Right ventricle myocardium superior (tissue), 1 donor: Measurements from ENCODE around the gene TMEM258. TPM values are rescaled to one million over a fixed set of nuclear protein-coding genes. Genes with fewer than 3 reads are reported as not detected.

Source experiments
- ATAC-seq: fragments of 200-7000 bp; cut with Tn5 transposase; one replicate; pipeline ENCODE4 v1.9.1; 2020; ENCODE audit warnings: mild to moderate bottlenecking; ENCODE audit not compliant: poor library complexity
- DNase-seq: peaks from one replicate; pipeline ENCODE4 v3.0.0-alpha.2; 2020
- intact Hi-C: fragments of 100-400 bp; cut with DNase I; formaldehyde crosslinking; loops from one replicate; pipeline ENCODE4 v1.11.2; 2022
- total RNA-seq: library from RNA; stranded (reverse); fragmentation: NEBNext Ultra II Directional; extraction: Animal tissue kit (Norgen Biotek cat#: 25700); gene quantifications from one replicate; pipeline ENCODE4 v1.2.1, GENCODE V29; 2021
- donor health status: DM: no; HTN: yes; CAD: no; lungs with severe emphysema.

The TMEM258 gene
- total RNA-seq, 1 donor from 2014 or later: 123 TPM

DNA sequence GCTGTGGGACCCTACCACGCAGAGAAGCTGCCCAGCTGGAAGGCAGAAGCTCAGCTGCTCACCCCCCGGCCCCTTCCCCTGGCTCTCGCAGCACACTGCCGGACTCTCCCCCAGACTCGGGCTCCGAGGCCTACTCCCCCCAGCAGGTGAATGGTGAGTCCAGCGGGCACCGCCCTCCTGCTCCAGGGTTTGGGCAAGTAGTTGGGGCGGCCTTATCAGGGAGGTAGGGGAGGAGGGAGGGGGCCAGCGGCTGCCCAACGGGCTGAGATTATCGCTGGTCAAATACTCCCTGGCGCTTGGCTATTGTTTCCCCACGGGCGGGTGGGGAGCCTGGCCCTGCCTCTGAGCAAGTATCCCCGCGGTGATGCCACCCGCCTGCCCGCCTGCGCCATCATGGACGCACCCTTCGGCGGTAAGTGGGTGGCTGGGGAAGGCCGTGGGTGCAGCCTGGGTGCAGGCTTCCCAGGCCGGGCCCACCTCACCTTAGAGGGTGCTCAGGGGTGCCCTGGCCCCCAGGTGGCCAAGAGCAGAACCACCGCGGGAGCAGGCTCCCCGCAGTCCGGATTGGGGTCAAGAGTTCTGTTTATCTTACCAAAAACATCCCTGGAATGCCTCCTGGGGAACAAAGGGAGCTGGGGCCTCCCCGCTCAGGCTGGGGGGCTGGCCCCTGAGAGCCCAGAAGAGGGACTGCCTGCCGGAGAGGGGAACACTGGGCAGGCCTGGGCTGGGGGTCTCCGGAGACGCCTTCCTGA lies 23.1 kb downstream of the TMEM258 start:
- ATAC-seq (no peak), DNase-seq (no peak)
- intact Hi-C loops: no loop called here

DNA sequence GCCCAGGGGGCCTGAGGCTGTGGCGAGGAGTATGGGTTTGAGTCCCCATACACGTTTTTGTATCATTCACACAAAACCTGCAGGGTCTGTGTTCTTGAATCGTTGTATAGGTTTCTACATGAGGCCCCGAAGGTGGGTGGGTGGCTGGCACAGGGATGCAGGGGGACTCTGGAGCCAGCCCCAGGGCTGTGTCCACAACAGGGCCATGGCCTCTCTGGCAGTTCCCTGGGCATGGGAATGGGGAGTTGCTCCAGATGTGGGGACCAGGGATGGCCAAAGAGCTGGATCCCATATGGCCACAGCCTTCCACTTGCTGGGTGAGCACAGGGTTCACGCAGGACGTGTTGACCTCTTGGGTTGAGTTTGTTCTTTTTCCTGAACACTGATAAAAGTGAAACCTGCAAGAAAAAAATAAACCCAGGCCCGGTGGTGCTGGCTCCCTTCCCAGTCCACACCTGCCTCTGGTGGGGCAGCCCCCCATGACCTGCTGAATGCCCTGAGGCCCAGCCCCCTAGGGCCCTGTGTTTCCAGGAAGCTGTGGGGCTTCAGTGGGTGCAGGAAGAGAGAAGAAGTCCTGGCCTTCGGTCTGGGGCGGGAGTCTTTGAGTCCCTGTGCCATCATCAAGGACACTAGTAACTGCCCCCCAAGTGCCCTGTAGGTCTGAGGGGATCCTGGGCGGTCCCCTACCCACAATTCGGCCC lies 23.9 kb downstream of the TMEM258 start:
- DNase-seq: no peak
- ATAC-seq: no peak
- intact Hi-C loops: no loop called here

DNA sequence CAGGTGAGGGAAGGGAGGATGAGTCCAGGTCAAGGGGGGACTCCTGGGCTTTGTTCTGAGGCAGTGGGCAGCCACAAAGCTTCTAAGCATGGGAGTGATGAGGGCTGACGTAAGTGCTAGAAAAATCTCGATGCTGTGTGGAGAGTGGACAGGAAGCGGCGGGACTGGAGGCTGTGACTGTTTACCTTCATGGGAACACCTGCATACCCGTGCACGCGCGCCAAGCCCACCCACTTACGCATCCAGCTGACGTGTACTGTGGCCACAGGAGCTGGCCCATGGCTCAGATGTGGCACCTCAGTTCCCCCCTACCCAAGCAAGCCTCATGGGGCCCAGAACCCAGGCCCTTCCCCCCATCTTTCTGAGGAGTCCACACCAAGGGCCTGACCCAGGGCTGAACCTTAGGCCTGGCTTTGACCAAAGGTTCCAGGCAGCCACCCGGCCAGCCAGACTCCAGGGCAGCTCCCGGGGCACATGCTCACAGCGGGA lies 26.0 kb downstream of the TMEM258 start:
- ATAC-seq (no peak), DNase-seq (no peak)
- intact Hi-C loops: no loop called here

DNA sequence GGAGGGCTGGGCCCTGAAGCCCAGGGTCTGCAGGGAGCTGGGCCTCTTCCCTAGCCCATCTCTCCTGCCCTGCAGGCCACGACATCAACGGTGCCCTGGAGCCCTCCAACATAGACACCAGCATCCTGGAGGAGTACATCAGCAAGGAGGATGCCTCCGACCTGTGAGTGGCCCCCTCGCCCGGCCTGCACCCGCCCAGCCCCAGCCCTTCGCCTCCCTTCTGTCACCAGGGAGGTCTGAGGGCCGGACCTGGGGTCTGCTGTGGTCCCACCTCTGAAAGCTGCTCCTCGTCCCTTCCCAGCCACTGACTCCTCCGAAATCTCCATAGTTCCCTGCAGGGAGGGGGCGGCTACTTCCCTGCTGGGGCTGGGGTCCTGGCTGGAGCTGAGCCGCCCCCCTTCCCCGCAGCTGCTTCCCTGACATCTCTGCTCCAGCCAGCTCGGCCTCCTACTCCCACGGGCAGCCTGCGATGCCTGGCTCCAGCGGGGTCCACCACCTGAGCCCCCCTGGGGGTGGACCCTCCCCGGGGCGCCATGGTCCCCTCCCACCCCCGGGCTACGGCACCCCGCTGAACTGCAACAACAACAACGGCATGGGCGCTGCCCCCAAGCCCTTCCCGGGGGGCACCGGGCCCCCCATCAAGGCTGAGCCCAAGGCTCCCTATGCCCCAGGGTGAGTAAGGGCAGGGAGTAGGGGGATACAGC lies 26.7 kb downstream of the TMEM258 start:
- no peak for DNase-seq
- intact Hi-C loops: no loop called here
- ATAC-seq: no peak

DNA sequence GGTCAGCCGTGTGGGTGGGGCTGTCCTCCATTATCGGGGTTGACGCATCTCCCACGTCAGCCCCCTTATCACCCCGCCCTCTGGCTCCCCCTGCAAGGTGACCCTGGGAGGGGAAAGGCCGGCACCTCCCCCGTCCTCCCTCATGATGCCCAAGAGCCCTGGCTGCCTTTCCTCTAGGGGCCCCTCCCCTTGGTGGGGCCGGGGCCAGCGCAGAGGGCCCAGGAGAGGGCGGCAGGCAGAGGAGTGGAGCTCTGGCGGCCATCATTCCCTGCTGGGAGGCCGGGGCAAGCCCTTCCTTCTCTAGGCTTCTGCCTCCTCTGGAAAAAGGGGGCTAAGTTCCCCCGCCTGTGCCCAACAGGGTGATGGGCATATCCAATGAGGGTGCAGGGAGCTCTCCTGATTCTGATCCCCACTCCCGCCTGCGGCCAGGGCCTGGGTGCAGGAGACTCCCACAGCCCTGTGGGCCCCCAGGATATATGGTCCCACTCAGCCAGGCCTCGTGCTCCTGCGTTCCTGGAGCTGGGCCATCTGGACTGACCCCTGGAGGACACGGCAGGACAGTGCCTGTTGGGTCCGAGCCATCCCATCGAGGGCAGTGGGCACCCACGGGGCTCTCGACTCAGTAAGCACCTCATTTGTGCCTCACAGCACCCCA lies 27.7 kb downstream of the TMEM258 start:
- intact Hi-C loops: no loop called here
- no peak for DNase-seq
- no peak for ATAC-seq

DNA sequence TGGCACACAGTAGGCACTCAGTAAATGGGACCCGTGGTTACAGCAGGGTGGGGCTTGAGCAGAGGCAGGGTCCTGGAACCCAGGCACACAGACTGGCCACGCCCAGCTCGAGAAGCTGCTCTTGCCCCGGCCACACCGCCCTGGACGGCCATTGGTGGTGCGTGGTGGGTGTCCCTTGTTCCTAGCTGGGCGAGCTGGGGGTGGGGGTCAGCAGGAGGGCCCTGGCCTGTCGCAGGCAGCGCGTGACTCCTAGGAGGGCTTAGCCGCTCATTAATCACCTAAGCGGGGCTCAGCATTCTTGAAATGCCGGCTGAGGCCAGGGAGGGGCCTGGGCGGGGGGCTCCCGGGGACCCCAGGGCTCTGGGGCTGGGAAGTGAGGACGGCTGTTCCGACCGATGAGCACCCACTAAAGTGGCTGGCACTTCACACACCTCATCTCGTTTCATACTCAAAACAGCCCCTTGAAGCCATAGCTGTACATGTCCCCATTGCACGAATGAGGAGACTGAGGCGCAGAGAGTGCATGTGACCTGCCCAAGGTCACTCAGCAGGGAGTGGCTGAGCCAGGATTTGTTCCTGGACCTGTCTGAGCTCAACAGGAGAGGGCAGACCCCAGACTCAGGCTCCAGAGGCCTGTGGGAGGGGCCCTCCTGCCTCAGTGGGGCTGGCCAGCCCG lies 28.3 kb downstream of the TMEM258 start:
- intact Hi-C loops: no loop called here
- no peak for ATAC-seq

DNA sequence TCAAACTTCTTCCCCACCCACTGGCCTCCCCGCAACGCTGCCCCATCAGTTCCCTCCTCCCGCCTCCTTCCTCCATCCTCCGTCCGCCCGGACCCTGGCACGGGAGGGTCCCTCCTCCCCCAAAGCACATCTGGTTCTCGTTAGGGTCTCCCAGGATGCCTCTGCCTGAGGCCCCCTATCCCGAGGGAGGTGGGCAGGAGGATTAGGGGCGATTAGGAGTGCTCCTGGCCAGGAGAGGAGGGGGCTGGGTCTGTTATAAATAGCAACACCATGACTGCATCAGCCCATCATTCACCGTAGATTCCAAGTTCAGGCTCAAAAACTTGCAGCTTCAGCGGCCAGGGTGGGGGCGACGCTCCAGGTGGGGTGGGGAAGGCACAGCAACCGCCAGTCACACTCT lies 29.6 kb downstream of the TMEM258 start:
- intact Hi-C loops: no loop called here
- ATAC-seq: no peak
- no peak for DNase-seq

More for the DNA sequence above, 28.3 kb downstream of the TMEM258 start:
- DNase-seq: no peak

- DNase-seq: no peak
- intact Hi-C loops: no loop called here
- no peak for ATAC-seq
These were observed 30.2 kb downstream of the TMEM258 start for GRCh38 chr11:61762223-61762615.

DNA sequence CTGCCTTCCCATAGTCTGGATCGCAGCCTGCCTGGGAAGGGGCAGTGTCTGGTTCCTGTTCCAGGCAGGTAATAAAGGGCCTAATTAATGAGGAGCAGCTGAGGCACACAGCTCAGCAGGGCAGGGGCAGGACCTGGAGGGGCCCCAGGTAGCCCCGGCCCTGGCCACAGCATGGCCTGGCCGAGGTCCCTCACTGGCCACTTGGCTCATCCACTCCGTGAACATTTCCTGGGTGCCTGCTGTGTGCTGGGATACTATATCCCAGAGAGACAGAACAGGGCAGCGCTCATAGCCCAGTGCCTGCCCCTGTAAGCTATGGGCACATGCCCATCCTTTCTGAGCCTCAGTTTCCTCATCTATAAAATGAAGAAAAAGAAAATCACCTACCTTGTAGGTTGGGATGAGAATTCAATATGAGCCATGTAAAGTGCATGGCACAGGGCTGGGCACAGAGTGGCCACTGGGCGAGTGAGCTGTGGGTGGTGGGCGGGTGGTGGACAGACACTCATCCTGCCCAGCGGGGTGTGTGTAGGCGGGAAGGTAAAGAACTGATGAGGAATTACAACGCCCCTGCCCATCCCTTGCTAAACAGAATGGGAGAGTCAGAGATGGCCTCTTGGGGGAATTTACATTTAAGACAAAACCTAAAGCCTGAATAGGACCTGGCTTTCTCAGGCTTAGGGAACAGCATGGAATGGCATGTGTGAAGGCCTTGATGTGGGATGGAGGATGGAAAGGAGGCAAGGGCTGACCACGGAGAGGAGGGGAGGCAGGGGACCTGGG lies 30.8 kb downstream of the TMEM258 start:
- DNase-seq (no peak), ATAC-seq (no peak)
- intact Hi-C loops: no loop called here

DNA sequence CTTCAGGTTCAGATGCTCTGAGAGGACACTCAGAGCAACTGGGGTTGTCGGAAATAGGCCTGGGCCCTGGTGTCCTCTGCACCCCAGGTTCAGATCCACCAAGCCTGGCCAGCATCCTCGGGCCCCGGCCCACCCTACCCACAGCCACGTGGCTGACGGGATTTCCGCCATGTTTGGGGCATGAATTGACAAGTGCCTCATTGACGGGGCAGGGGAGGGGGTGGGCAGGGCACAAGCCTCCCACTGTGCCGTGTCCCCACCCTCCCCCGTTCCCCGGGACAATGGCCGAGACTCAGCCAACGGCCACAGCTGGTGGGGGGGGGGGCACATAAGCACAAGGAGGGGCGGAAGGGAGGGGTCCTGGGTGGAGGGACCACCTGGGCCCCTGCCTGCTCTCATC lies 31.5 kb downstream of the TMEM258 start:
- ATAC-seq (no peak), DNase-seq (no peak)
- intact Hi-C loops: no loop called here

GRCh38 chr11:61757213-61757862 lies 35.1 kb downstream of the TMEM258 start:
- ATAC-seq: no peak
- DNase-seq: no peak
- intact Hi-C loops: no loop called here

DNA sequence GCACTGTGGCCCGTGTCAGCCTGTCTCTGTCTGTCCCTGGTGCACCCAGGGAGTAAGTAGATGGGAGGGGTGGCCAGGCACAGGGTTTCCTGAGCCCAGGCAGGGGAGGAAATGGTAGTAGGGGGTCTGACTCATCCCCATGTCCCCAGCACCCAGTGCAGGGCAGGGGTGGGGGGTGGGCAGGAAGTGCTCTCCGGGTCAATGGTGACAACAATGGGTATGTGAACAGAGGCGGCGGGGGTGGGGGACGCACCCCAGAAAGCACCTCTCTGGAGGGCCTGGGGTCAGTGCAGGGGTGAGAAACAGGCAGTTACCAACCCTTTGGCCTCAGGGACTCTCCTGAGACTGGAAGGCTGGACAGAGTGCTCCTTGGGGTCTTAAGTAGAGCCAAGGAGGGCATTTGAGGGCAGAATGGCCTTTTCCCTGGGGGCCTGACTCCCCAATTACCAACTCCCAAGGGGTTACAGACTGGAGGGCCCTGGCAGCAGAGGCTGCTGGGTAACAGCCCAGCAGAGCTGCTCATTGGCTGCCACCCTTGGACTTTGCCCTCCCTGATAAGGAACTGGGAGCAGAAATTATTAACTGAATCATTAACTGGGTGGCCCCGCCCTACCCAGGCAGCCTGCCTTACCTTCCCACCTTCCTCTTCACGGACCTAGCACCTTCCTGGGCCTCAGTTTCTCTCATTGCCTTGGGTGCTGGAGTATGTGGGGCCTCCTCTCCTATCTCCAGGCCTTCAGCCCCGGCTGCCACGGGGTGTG lies 35.8 kb downstream of the TMEM258 start:
- no peak for ATAC-seq

DNA sequence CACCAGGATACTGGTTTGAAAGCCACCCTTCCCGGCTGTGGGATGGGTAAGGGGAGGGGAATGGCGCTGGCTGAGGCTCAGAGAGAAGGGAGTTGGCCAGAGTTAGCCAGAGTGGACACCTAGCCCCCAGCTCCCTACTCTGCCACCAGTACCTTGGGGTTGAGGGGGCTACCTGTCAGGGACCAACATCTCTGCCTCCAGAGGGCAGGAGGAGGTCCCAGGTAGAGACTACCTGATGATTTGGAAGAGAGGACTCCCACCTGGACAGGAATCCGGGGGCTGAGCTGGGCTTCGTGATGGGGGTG lies 36.3 kb downstream of the TMEM258 start:
- ATAC-seq (no peak), DNase-seq (no peak)
- intact Hi-C loops: no loop called here

More for the DNA sequence above, 35.8 kb downstream of the TMEM258 start:
- intact Hi-C loops: no loop called here
- no peak for DNase-seq

DNA sequence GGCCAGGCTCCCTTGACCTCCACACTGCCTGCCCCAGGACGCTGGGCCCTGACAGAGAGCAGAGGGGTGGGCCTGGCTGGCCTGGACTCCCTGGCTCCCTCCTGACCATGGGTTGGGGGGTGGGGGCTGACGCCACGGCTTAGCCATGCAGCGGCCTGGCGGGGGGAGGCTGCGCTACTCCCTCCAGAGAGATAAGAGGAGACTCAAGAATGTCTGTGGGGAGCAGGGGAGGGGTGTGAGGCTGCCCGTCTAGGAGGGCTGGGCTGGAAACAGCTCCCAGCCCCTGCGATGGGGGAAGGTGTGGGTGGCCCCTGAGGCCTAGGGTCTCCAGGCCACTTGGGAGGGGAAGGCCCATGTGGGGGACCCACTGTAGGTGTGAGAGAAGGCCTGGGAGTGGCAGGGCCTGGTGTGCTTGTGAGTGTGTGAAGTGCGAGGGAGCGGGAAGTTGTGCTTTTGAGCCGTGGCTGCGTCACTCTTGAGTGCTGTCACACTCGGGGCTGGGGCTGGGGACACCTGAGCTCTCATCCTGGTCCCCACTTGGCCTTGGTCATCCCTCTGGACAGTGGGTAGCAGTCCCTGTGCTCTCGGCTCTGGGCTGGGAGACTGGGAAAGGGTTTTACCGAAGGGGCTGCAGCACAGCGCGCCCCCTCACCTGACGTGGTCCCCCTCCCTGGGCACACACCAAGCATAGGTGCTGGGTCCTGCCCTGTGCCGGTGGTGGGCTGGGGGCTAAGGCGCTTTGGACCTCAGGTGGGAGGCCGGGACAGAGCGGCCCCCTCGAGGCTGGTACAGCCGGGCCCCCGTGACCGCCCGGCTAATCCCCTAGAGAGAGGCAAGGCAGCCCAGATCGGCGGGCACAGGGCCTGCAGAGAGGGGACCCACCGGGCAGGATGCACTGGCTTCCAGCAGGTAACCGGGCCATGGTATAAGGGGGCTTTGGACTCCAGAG lies 37.6 kb downstream of the TMEM258 start:
- DNase-seq (no peak), ATAC-seq (no peak)
- intact Hi-C loops: no loop called here

- intact Hi-C loops: no loop called here
- no peak for DNase-seq
- no peak for ATAC-seq
These were observed 38.7 kb downstream of the TMEM258 start for GRCh38 chr11:61753672-61754071.
